GM12873 (cell line): Measurements from ENCODE around the gene PRCD.
A peak's percentile ranks its signal among the peaks of the same experiment; 100 is the strongest.

ENCODE experiments used
- TF ChIP-seq, protein P1 (sequence below): IDR thresholded peaks from 2 replicates; pipeline ENCODE4 v1.5.1; 2012; ENCODE audit warnings: low read depth, mild to moderate bottlenecking, moderate library complexity, low read length, control low read depth; ENCODE audit not compliant: insufficient read depth; ENCODE audit errors: missing control alignments

The PRCD gene

GRCh38 chr17:76495663-76496400, 44.0 kb upstream of the PRCD start:
- TF ChIP-seq, protein P1, sequence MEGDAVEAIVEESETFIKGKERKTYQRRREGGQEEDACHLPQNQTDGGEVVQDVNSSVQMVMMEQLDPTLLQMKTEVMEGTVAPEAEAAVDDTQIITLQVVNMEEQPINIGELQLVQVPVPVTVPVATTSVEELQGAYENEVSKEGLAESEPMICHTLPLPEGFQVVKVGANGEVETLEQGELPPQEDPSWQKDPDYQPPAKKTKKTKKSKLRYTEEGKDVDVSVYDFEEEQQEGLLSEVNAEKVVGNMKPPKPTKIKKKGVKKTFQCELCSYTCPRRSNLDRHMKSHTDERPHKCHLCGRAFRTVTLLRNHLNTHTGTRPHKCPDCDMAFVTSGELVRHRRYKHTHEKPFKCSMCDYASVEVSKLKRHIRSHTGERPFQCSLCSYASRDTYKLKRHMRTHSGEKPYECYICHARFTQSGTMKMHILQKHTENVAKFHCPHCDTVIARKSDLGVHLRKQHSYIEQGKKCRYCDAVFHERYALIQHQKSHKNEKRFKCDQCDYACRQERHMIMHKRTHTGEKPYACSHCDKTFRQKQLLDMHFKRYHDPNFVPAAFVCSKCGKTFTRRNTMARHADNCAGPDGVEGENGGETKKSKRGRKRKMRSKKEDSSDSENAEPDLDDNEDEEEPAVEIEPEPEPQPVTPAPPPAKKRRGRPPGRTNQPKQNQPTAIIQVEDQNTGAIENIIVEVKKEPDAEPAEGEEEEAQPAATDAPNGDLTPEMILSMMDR = no peak

- TF ChIP-seq, protein P1 = no peak
These were observed 43.4 kb upstream of the PRCD start for GRCh38 chr17:76496464-76496863.

- TF ChIP-seq, protein P1 = no peak
These were observed 42.2 kb upstream of the PRCD start for GRCh38 chr17:76497699-76497978.

DNA sequence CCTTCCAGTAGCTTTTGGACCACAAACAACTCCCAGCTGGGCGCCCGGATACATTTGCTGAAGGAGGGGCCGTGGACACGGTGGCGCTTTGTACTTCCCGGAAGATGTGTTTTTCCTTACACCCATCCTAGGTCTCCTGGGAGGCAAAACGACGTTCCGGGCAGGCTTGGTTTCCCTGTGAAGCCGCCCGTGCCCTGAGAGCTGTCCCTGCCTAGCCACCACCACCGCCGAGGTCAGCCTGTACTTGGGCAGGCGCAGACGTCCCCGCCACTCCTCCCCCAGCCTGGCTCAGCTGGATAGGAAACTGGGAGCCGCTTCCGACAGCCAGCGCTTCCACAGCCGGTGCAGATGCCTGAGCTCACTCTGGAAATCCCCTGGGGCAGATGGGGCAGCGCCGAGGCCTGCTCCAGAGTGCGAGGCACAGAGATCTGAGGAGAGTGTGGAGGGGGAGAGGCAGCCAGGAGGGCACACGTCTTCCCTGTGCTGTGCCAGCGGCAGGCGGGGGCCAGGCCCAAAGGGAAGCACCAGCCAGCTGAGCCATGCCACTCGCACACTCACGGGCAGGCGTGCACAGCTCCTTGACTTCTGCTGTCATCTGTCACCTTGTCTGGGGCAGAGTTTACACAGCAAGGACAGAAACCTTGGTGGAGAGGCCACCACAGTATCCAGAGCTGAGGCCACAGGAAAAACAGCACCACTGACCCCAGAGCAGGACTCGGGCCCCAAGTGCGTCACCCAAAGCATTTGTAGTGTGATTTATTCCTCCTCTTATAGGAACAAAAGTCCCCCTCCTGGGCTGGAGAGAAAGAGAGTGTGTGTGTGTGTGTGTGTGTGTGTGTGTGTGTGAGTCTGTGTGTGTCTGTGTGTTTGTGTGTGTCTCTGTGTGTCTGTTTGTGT, 41.6 kb upstream of the PRCD start:
- TF ChIP-seq, protein P1 = no peak

- TF ChIP-seq, protein P1 = peak; percentile 16
These were observed 41.0 kb upstream of the PRCD start for GRCh38 chr17:76498876-76499251.

GRCh38 chr17:76499267-76499667, 40.6 kb upstream of the PRCD start:
- TF ChIP-seq, protein P1 = no peak

- TF ChIP-seq, protein P1 = no peak
These were observed 39.6 kb upstream of the PRCD start for GRCh38 chr17:76500074-76500746.
